ENCODE results near the gene PCNX4. TPM values are rescaled to one million over a fixed set of nuclear protein-coding genes. Genes with fewer than 3 reads are reported as not detected.
A peak's percentile ranks its signal among the peaks of the same experiment; 100 is the strongest.
"Not testable (repeated sequence)": the region's sequence is repeated elsewhere in the genome, so short reads cannot be mapped to it uniquely, and the experiment has no call there.

PCNX4 gene
- polyA plus RNA-seq, 3 donors: 7.2 to 16.8 (median 10.0) TPM

GRCh38 chr14:60097974-60098373 is 6.3 kb downstream of the PCNX4 start:
- H3K27ac ChIP-seq (ENCODE audit: low read depth, low read length): no peak overlapping the region
- 87 to 89% (median 89%) methylated on average over 6 of the region's 6 CpGs for WGBS, 3 donors

- 97 to 98% (median 97%) methylated on average over 7 of the region's 7 CpGs for WGBS, 3 donors
- not testable (repeated sequence) for H3K27ac ChIP-seq (ENCODE audit: low read depth, low read length)
Measured at GRCh38 chr14:60099855-60100254, 8.1 kb downstream of the PCNX4 start.

GRCh38 chr14:60101786-60102185 is 10.1 kb downstream of the PCNX4 start:
- 89 to 98% (median 89%) methylated on average over 1 of the region's 1 CpG for WGBS, 3 donors

GRCh38 chr14:60102389-60102788 is 10.7 kb downstream of the PCNX4 start:
- no peak overlapping the region for H3K27ac ChIP-seq (ENCODE audit: low read depth, low read length)
- 50 to 63% (median 58%) methylated on average over 2 of the region's 2 CpGs for WGBS, 3 donors

More at GRCh38 chr14:60101786-60102185, 10.1 kb downstream of the PCNX4 start:
- H3K27ac ChIP-seq (ENCODE audit: low read depth, low read length): no peak overlapping the region

GRCh38 chr14:60106339-60106738 is 14.6 kb downstream of the PCNX4 start:
- 52 to 65% (median 52%) methylated on average over 2 of the region's 2 CpGs for WGBS, 3 donors
- no peak overlapping the region for H3K27ac ChIP-seq (ENCODE audit: low read depth, low read length)

GRCh38 chr14:60107477-60107876 is 15.8 kb downstream of the PCNX4 start:
- WGBS, 3 donors: 77 to 90% (median 82%) methylated on average over 4 of the region's 4 CpGs
- H3K27ac ChIP-seq (ENCODE audit: low read depth, low read length): no peak overlapping the region

GRCh38 chr14:60111732-60112131 is 20.0 kb downstream of the PCNX4 start:
- 56 to 100% (median 58%) methylated on average over 2 of the region's 2 CpGs for WGBS, 3 donors
- H3K27ac ChIP-seq (ENCODE audit: low read depth, low read length): no peak overlapping the region

- 0 to 52% (median 37%) methylated on average over 1 of the region's 1 CpG for WGBS, 3 donors
- no peak overlapping the region for H3K27ac ChIP-seq (ENCODE audit: low read depth, low read length)
Measured at GRCh38 chr14:60114881-60115280, 23.2 kb downstream of the PCNX4 start.

- 61 to 75% (median 67%) methylated on average over 4 of the region's 4 CpGs for WGBS, 3 donors
Measured at GRCh38 chr14:60116181-60116580, 24.5 kb downstream of the PCNX4 start.

GRCh38 chr14:60125918-60126317 is 34.2 kb downstream of the PCNX4 start:
- H3K27ac ChIP-seq (ENCODE audit: low read depth, low read length): no peak overlapping the region

More at GRCh38 chr14:60116181-60116580, 24.5 kb downstream of the PCNX4 start:
- H3K27ac ChIP-seq (ENCODE audit: low read depth, low read length): no peak overlapping the region

GRCh38 chr14:60133487-60133886 is 41.8 kb downstream of the PCNX4 start:
- no peak overlapping the region for H3K27ac ChIP-seq (ENCODE audit: low read depth, low read length)
- 89 to 96% (median 91%) methylated on average over 2 of the region's 2 CpGs for WGBS, 3 donors

- H3K27ac ChIP-seq (ENCODE audit: low read depth, low read length): no peak overlapping the region
- WGBS, 3 donors: 93 to 96% (median 95%) methylated on average over 3 of the region's 3 CpGs
Measured at GRCh38 chr14:60134702-60135101, 43.0 kb downstream of the PCNX4 start.

GRCh38 chr14:60151715-60152114 is 60.0 kb downstream of the PCNX4 start:
- WGBS, 3 donors: 16 to 64% (median 17%) methylated on average over 3 of the region's 3 CpGs
- peak overlapping the region; percentile 38 for H3K27ac ChIP-seq (ENCODE audit: low read depth, low read length)

- WGBS, 3 donors: 73 to 90% (median 81%) methylated on average over 3 of the region's 3 CpGs
- no peak overlapping the region for H3K27ac ChIP-seq (ENCODE audit: low read depth, low read length)
Measured at GRCh38 chr14:60153991-60154390, 62.3 kb downstream of the PCNX4 start.

GRCh38 chr14:60154671-60155070 is 62.9 kb downstream of the PCNX4 start:
- 83 to 93% (median 89%) methylated on average over 2 of the region's 2 CpGs for WGBS, 3 donors
- peak overlapping the region; percentile 44 for H3K27ac ChIP-seq (ENCODE audit: low read depth, low read length)

GRCh38 chr14:60160422-60160821 is 68.7 kb downstream of the PCNX4 start:
- 70 to 91% (median 84%) methylated on average over 7 of the region's 7 CpGs for WGBS, 3 donors
- H3K27ac ChIP-seq (ENCODE audit: low read depth, low read length): no peak overlapping the region

- 42 to 61% (median 48%) methylated on average over 2 of the region's 2 CpGs for WGBS, 3 donors
- H3K27ac ChIP-seq (ENCODE audit: low read depth, low read length): no peak overlapping the region
Measured at GRCh38 chr14:60161196-60162107, 69.7 kb downstream of the PCNX4 start.

GRCh38 chr14:60163693-60164092 is 72.0 kb downstream of the PCNX4 start:
- WGBS, 3 donors: 44 to 83% (median 83%) methylated on average over 6 of the region's 6 CpGs
- H3K27ac ChIP-seq (ENCODE audit: low read depth, low read length): no peak overlapping the region

- H3K27ac ChIP-seq (ENCODE audit: low read depth, low read length): no peak overlapping the region
- 9 to 14% (median 11%) methylated on average over 5 of the region's 5 CpGs for WGBS, 3 donors
Measured at GRCh38 chr14:60164404-60164711, 72.6 kb downstream of the PCNX4 start.
